Vagina (tissue), 2 donors: ENCODE results near the gene MCF2L.

ENCODE experiments used
- CTCF ChIP-seq, 3 experiments: fragments of 450-650 bp in 2 of 3; fragments of 200-600 bp in 1 of 3; sonication (generic) in 1 of 3; IDR thresholded peaks; one replicate each; pipeline ENCODE4 v1.5.1; 2017 to 2019; ENCODE audit warnings: antibody characterized with exemption in 3 of 3, mild to moderate bottlenecking in 2 of 3, moderate library complexity in 2 of 3
- POLR2A ChIP-seq, 2 donors: fragments of 450-650 bp; IDR thresholded peaks; one replicate each; pipeline ENCODE4 v1.6.1; 2017; ENCODE audit warnings: antibody characterized with exemption in 2 of 2, mild to moderate bottlenecking in 2 of 2, moderate library complexity in 2 of 2

GRCh38 chr13:112966776-112967175 is 2.2 kb upstream of the MCF2L start:
- no peak for TF ChIP-seq POLR2A (IDR thresholded peaks at IDR 0.05)
- no peak for TF ChIP-seq CTCF (IDR thresholded peaks at IDR 0.05)
